C4-2B (cell line): ENCODE results near the gene WDR37.

Experiments used
- ZFX ChIP-seq: fragments of 450-650 bp; IDR thresholded peaks from 2 replicates; pipeline ENCODE4 v1.6.1; 2017
- TF ChIP-seq, protein P1 (sequence below): fragments of 450-650 bp; conservative IDR thresholded peaks from 2 replicates; pipeline ENCODE4 v1.5.1; 2017; ENCODE audit warnings: mild to moderate bottlenecking

DNA sequence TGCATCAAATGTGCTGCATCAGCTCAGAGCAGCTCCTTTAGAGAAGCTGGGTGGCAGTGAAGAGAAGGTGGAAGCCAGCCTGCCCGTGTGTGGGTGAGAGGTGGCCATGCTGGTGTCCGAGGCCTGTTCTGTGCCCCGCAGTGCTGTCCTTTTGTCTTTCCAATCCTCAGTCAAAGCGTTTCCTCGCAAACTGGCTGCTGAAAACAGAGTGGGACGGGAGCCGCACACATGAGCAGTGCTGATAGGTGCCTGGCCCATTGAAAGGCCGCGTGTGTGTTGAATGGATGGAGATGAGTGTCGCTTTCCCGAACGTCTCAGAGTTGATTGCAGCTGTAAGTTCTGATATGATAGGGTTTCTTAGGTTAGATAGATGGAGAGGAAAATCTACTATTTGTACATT, 39.3 kb downstream of the WDR37 start:
- TF ChIP-seq, protein P1, sequence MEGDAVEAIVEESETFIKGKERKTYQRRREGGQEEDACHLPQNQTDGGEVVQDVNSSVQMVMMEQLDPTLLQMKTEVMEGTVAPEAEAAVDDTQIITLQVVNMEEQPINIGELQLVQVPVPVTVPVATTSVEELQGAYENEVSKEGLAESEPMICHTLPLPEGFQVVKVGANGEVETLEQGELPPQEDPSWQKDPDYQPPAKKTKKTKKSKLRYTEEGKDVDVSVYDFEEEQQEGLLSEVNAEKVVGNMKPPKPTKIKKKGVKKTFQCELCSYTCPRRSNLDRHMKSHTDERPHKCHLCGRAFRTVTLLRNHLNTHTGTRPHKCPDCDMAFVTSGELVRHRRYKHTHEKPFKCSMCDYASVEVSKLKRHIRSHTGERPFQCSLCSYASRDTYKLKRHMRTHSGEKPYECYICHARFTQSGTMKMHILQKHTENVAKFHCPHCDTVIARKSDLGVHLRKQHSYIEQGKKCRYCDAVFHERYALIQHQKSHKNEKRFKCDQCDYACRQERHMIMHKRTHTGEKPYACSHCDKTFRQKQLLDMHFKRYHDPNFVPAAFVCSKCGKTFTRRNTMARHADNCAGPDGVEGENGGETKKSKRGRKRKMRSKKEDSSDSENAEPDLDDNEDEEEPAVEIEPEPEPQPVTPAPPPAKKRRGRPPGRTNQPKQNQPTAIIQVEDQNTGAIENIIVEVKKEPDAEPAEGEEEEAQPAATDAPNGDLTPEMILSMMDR: no peak
- no peak for TF ChIP-seq ZFX
